Mucosa of descending colon (tissue), 3 donors: Measurements from ENCODE around the gene PTGS2. TPM values are rescaled to one million over a fixed set of nuclear protein-coding genes. Genes with fewer than 3 reads are reported as not detected.
"Not testable (repeated sequence)": the region's sequence is repeated elsewhere in the genome, so short reads cannot be mapped to it uniquely, and the experiment has no call there.

Experiments
- ATAC-seq: fragments of 200-7000 bp; cut with Tn5 transposase; one replicate; pipeline ENCODE4 v1.9.1; 2020; ENCODE audit warnings: mild to moderate bottlenecking, moderate library complexity
- DNase-seq, 3 donors: peaks; one replicate each; pipeline ENCODE4 v3.0.0-alpha.2; 2020
- H3K36me3 ChIP-seq: fragments of 200-600 bp; one replicate; pipeline ENCODE4 v1.8.0; 2021; ENCODE audit warnings: low read depth, mild to moderate bottlenecking
- H3K4me1 ChIP-seq: fragments of 200-600 bp; one replicate; pipeline ENCODE4 v1.8.0; 2021; ENCODE audit warnings: low read depth, mild to moderate bottlenecking
- H3K4me3 ChIP-seq: fragments of 200-600 bp; one replicate; pipeline ENCODE4 v1.8.0; 2021; ENCODE audit warnings: mild to moderate bottlenecking
- H3K9me3 ChIP-seq: fragments of 200-600 bp; one replicate; pipeline ENCODE4 v1.8.0; 2021; ENCODE audit warnings: mild to moderate bottlenecking
- CTCF ChIP-seq: fragments of 200-600 bp; IDR thresholded peaks from one replicate; pipeline ENCODE4 v1.8.0; 2022; ENCODE audit warnings: antibody characterized with exemption, mild to moderate bottlenecking
- intact Hi-C, 2 donors: fragments of 100-400 bp; cut with DNase I in 1 of 2; cut with micrococcal nuclease in 1 of 2; formaldehyde crosslinking; loops; one replicate each; pipeline versions ENCODE4 v1.11.0 to v1.11.1; 2022; cut with DNase I, micrococcal nuclease
- total RNA-seq, 3 donors: library from RNA; stranded (reverse); fragmentation: NEBNext Ultra II Directional in 2 of 3; extraction: Animal tissue kit (Norgen Biotek cat#: 25700) in 2 of 3; gene quantifications; one replicate each; pipeline versions ENCODE4 v1.2.1 to v1.2.4, GENCODE V29; 2021 to 2023
- donor health status: DM: no; HTN: no; CAD: no; lungs with moderate emphysema.
- donor health status: DM: no; HTN: no; CAD: no.
- donor health status: DM: no; HTN: yes; CAD: no.

PTGS2 gene
- total RNA-seq, 3 donors from 2014 or later = 0.75 to 36.6 (median 8.4) TPM

GRCh38 chr1:186672596-186672995, 7.6 kb downstream of the PTGS2 start:
- no peak for TF ChIP-seq CTCF
- Histone ChIP-seq H3K4me3 (no peak overlapping the region), H3K9me3 (no peaks in the 10 kb centered on the region), H3K36me3 (no peaks in the 10 kb centered on the region), H3K4me1 (no peaks in the 10 kb centered on the region)
- ATAC-seq (no peak), DNase-seq (no peak)
- intact Hi-C loops = no loop called here

- intact Hi-C loops = no loop called here
- no peak for TF ChIP-seq CTCF
These were observed 8.1 kb downstream of the PTGS2 start for GRCh38 chr1:186672131-186672530.

GRCh38 chr1:186671136-186671825, 8.9 kb downstream of the PTGS2 start:
- no peak overlapping the region for H3K4me3 ChIP-seq
- no peaks in the 10 kb centered on the region for H3K9me3 ChIP-seq
- H3K4me1 ChIP-seq = no peaks in the 10 kb centered on the region
- no peak for DNase-seq
- no peak for TF ChIP-seq CTCF
- intact Hi-C loops = no loop called here
- ATAC-seq = no peak
- no peaks in the 10 kb centered on the region for H3K36me3 ChIP-seq

More at GRCh38 chr1:186672131-186672530, 8.1 kb downstream of the PTGS2 start:
- Histone ChIP-seq H3K4me3 (no peak overlapping the region), H3K4me1 (no peaks in the 10 kb centered on the region), H3K36me3 (no peaks in the 10 kb centered on the region), H3K9me3 (no peaks in the 10 kb centered on the region)
- ATAC-seq = no peak
- no peak for DNase-seq

- intact Hi-C loops = no loop called here
- no peak for DNase-seq
- TF ChIP-seq CTCF = no peak
These were observed 9.7 kb downstream of the PTGS2 start for GRCh38 chr1:186670297-186671135.

GRCh38 chr1:186669784-186670183, 10.4 kb downstream of the PTGS2 start:
- ATAC-seq, DNase-seq, H3K4me1 ChIP-seq, H3K36me3 ChIP-seq, H3K4me3 ChIP-seq, H3K9me3 ChIP-seq, intact Hi-C loops: not testable (repeated sequence)

More at GRCh38 chr1:186670297-186671135, 9.7 kb downstream of the PTGS2 start:
- Histone ChIP-seq H3K36me3 (no peaks in the 10 kb centered on the region), H3K4me3 (no peak overlapping the region), H3K9me3 (no peaks in the 10 kb centered on the region), H3K4me1 (no peaks in the 10 kb centered on the region)
- no peak for ATAC-seq

- H3K4me1 ChIP-seq, H3K36me3 ChIP-seq, H3K9me3 ChIP-seq, DNase-seq, intact Hi-C loops, ATAC-seq, H3K4me3 ChIP-seq: not testable (repeated sequence)
These were observed 16.0 kb downstream of the PTGS2 start for GRCh38 chr1:186664217-186664616.
